Measurements from ENCODE around the gene HSD11B2. TPM values are rescaled to one million over a fixed set of nuclear protein-coding genes. Genes with fewer than 3 reads are reported as not detected.
A peak's percentile ranks its signal among the peaks of the same experiment; 100 is the strongest.

The HSD11B2 gene
- total and polyA plus RNA-seq, 8 donors = 1.4 to 11.3 (median 6.3) TPM

DNA sequence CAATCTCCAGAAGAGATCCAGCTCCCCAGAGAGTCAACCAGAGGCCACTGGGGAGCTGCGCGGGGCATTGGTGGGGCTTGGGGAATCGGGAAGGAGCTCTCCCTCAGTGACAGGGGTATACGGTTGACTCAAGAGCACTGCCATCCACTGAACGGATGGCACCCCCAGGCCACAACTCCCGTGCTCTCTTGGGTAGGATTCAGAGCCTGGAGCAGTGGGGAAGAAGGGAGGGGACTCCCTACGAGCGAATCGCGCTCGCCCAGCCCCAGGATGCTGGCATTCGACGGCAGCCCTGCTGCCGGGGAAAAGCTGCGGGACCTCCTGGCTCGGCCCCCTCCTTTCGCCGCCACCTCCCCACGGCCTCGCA, 37.1 kb upstream of the HSD11B2 start:
- H3K4me3 ChIP-seq = peak overlapping the region in 3 of 4 donors; percentile 7 to 46 (median 31)
- H3K4me1 ChIP-seq = peaks cover 15 to 31% (median 17%) of the 10 kb centered on the region in 3 donors

DNA sequence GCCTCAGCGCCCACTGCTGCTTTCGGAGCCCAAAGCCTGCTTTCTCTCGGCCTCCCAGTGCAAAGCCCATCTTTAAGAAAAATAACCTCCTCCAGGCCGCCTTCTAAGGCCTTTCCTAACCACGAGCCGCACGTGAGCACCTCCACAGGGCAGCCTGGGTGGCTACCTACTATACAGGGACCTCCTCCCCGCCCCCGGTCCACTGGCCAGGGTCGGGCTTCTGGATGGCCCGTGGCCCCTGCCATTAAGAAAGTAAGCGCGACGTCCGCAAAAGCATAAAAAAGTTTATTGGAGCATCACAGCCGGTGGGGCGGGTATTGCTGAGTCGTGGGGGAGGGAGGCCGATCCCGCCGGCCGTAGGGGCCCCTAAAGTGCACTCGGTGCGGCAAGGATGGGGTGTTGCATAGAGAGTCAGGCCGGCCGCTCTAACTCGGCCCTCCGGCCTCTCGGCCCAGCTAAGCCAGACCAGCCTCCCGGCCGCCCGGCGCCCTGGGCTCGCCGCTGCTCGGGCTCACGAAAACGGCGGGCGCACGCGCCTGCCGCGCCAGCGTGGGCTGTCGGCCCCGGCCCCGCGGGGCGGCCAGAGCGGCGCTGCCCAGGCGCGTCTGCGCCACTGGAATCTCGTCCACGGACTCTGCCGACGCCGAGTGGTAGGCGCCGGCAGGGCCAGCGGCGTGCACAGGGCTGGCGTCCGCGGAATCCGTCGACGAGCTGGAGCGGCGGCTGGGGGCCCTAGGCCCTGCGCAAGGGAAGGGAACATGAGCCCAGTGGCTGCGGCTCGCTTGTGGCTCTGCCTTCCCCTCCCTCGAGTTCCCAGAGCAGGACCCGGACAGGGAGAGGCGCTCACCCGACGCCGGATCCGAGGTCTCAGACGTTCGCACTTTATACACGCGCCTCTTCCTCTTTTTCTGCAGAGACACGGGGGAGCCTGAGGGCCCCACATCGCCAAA, 36.5 kb upstream of the HSD11B2 start:
- Histone ChIP-seq H3K9me3 (no peaks in the 10 kb centered on the region), H3K27me3 (no peaks in the 10 kb centered on the region), H3K4me1 (peaks cover 15 to 31% (median 17%) of the 10 kb centered on the region in 3 donors), H3K4me3 (no peak overlapping the region), H3K27ac (peak overlapping the region in 2 of 4 donors; percentile 71 to 89), H3K36me3 (no peaks in the 10 kb centered on the region)
- DNase-seq (peak in 3 of 6 donors; percentile 27 to 74 (median 63)), ATAC-seq (no peak), FAIRE-seq (no peak)
- WGBS, 2 donors = 77 to 80% methylated on average over 70 to 88 of the region's 88 CpGs
- intact Hi-C loops (cut with DNase I) = no loop called here
- TF ChIP-seq, protein P1, sequence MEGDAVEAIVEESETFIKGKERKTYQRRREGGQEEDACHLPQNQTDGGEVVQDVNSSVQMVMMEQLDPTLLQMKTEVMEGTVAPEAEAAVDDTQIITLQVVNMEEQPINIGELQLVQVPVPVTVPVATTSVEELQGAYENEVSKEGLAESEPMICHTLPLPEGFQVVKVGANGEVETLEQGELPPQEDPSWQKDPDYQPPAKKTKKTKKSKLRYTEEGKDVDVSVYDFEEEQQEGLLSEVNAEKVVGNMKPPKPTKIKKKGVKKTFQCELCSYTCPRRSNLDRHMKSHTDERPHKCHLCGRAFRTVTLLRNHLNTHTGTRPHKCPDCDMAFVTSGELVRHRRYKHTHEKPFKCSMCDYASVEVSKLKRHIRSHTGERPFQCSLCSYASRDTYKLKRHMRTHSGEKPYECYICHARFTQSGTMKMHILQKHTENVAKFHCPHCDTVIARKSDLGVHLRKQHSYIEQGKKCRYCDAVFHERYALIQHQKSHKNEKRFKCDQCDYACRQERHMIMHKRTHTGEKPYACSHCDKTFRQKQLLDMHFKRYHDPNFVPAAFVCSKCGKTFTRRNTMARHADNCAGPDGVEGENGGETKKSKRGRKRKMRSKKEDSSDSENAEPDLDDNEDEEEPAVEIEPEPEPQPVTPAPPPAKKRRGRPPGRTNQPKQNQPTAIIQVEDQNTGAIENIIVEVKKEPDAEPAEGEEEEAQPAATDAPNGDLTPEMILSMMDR (IDR thresholded peaks at IDR 0.05) = no peak

More for the DNA sequence above, 37.1 kb upstream of the HSD11B2 start:
- Histone ChIP-seq H3K36me3 (no peaks in the 10 kb centered on the region), H3K27ac (peak overlapping the region in 3 of 4 donors; percentile 35 to 69 (median 57)), H3K9me3 (no peaks in the 10 kb centered on the region), H3K27me3 (no peaks in the 10 kb centered on the region)
- ATAC-seq (no peak), FAIRE-seq (no peak), DNase-seq (peak in 1 of 6 donors; percentile 67)
- TF ChIP-seq, protein P1 (IDR thresholded peaks at IDR 0.05) = no peak
- intact Hi-C loops (cut with DNase I) = no loop called here
- 42 to 51% methylated on average over 20 of the region's 20 CpGs for WGBS, 2 donors

DNA sequence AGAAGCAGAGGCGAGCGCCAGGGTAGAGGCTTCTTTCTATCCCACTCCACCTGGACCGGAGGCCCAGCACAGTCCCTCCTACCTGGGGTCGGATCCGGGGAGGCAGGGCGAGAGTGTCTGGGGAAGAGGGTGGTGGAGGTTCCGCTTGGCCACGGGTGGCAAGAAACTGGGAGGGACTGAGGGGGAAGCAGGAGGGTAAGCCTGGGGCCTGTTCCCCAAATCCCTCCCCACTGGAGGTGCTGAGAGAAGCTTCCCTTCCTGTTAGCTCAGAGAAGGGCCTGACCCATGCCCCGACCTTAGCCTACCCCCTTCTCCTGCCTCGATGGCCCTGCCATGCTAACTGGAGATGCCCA, 35.8 kb upstream of the HSD11B2 start:
- Histone ChIP-seq H3K4me3 (no peak overlapping the region), H3K9me3 (no peaks in the 10 kb centered on the region), H3K27ac (peak overlapping the region; percentile 59 to 89 (median 78)), H3K36me3 (no peaks in the 10 kb centered on the region), H3K4me1 (peaks cover 15 to 37% (median 17%) of the 10 kb centered on the region in 3 donors), H3K27me3 (no peaks in the 10 kb centered on the region)
- no peak for FAIRE-seq
- ATAC-seq = no peak
- DNase-seq = peak in 3 of 6 donors; percentile 23 to 74 (median 61)
- WGBS, 2 donors = 78 to 83% methylated on average over 10 of the region's 10 CpGs
- TF ChIP-seq, protein P1 (IDR thresholded peaks at IDR 0.05) = no peak
- intact Hi-C loops (cut with DNase I) = no loop called here

DNA sequence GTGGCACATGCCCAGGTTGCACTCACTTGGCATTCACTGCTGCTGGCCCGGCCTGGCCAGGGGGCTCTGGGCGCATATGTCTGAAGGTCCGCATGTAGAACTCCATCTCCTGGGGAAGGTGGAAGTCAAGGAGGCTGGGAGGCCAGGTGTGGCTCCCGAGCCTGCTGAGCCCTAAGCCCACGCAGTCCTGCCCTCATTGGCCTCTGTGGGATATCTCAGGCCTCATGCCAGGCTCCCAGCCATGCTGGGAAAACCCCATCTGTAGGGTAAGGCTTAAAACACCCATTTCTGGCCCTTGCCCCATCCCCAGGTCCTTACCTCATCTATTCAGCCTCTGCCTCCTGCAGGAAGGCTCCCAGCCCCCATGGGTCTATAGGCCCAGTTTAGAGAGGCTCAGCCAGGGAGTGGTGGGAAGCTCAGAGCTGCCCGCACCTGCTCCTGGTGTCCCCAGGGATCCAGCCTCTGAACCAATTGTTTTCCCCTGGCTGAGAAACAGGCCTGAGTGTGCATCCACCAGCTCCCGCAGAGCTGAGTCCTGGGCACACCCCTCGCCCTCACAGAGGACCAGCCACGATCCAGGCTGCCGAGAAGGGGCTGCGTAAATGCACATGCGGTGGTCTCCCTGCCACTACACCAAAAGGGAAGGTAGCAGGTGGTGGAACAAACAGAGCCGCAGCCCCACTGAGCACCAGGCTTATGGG, 35.3 kb upstream of the HSD11B2 start:
- FAIRE-seq = no peak
- H3K4me3 ChIP-seq = peak overlapping the region in 1 of 4 donors; percentile 4
- peak overlapping the region; percentile 59 to 89 (median 78) for H3K27ac ChIP-seq
- 44 to 46% methylated on average over 13 of the region's 13 CpGs for WGBS, 2 donors
- H3K27me3 ChIP-seq = no peaks in the 10 kb centered on the region
- peak; percentile 66 to 91 (median 84) for DNase-seq
- H3K4me1 ChIP-seq = peaks cover 15 to 37% (median 17%) of the 10 kb centered on the region in 3 donors
- no peaks in the 10 kb centered on the region for H3K36me3 ChIP-seq
- no peaks in the 10 kb centered on the region for H3K9me3 ChIP-seq
- TF ChIP-seq, protein P1 (IDR thresholded peaks at IDR 0.05) = no peak
- peak; percentile 56 to 65 (median 60) for ATAC-seq
- intact Hi-C loops (cut with DNase I) = no loop called here
